KMS-11 (cell line): Measurements from ENCODE around the gene KRT85.

Experiments used
- H2AFZ ChIP-seq: fragments of 200-600 bp; sonication (generic); 2 replicates; pipeline ENCODE4 v1.6.1; 2016; ENCODE audit warnings: antibody characterized with exemption, mixed run types, low read depth
- H3K27ac ChIP-seq: fragments of 200-600 bp; sonication (generic); 2 replicates; pipeline ENCODE4 v1.6.1; 2016; ENCODE audit warnings: mild to moderate bottlenecking, mixed run types
- H3K27me3 ChIP-seq: fragments of 200-600 bp; sonication (generic); 2 replicates; pipeline ENCODE4 v1.6.1; 2017; ENCODE audit warnings: mild to moderate bottlenecking, low read depth, mixed run types, moderate library complexity; ENCODE audit not compliant: insufficient read depth
- H3K36me3 ChIP-seq: fragments of 200-600 bp; sonication (generic); 2 replicates; pipeline ENCODE4 v1.6.1; 2017; ENCODE audit warnings: mild to moderate bottlenecking, mixed run types; ENCODE audit not compliant: insufficient read depth
- H3K4me1 ChIP-seq: fragments of 200-600 bp; sonication (generic); 2 replicates; pipeline ENCODE4 v1.6.1; 2016; ENCODE audit warnings: mild to moderate bottlenecking, low read depth, mixed run types; ENCODE audit not compliant: poor library complexity, severe bottlenecking
- H3K4me2 ChIP-seq: fragments of 200-600 bp; sonication (generic); 2 replicates; pipeline ENCODE4 v1.7.0; 2016; ENCODE audit warnings: mild to moderate bottlenecking, mixed run types
- H3K4me3 ChIP-seq: fragments of 200-600 bp; sonication (generic); IDR thresholded peaks from 2 replicates; pipeline ENCODE4 v1.6.1; 2017; ENCODE audit warnings: low read depth, low read length, mixed read lengths; ENCODE audit not compliant: insufficient read depth
- H3K79me2 ChIP-seq: fragments of 200-600 bp; sonication (generic); 2 replicates; pipeline ENCODE4 v1.6.1; 2016; ENCODE audit warnings: low read depth, mixed run types; ENCODE audit not compliant: insufficient read depth
- H3K9ac ChIP-seq: fragments of 200-600 bp; sonication (generic); 2 replicates; pipeline ENCODE4 v1.6.1; 2016; ENCODE audit warnings: mild to moderate bottlenecking, mixed run types
- H4K20me1 ChIP-seq: fragments of 200-600 bp; sonication (generic); 2 replicates; pipeline ENCODE4 v1.6.1; 2016; ENCODE audit warnings: mild to moderate bottlenecking, mixed run types; ENCODE audit not compliant: insufficient read depth
- TF ChIP-seq, protein P1 (sequence below): fragments of 200-600 bp; sonication (generic); conservative IDR thresholded peaks from 2 replicates; pipeline ENCODE4 v1.6.1; 2017; ENCODE audit warnings: low read depth, mild to moderate bottlenecking, antibody characterized with exemption, low read length, moderate library complexity, mixed read lengths

Gene KRT85

GRCh38 chr12:52366738-52367485, at the start of gene KRT85:
KRT85 (minus strand) TSS chr12:52367481; CDS start chr12:52367405, 76 bp downstream.
- Histone ChIP-seq H3K4me1 (no peaks in the 10 kb centered on the region), H3K36me3 (no peaks in the 10 kb centered on the region), H3K4me2 (no peak within 1 kb of the TSS), H3K9ac (no peak within 1 kb of the TSS), H3K27me3 (peaks cover 89% of the 10 kb centered on the region), H3K4me3 (no peak within 1 kb of the TSS), H2AFZ (no peak within 1 kb of the TSS), H3K27ac (no peak within 1 kb of the TSS), H3K79me2 (no peaks in the 10 kb centered on the region), H4K20me1 (no peaks in the 10 kb centered on the region)
- TF ChIP-seq, protein P1, sequence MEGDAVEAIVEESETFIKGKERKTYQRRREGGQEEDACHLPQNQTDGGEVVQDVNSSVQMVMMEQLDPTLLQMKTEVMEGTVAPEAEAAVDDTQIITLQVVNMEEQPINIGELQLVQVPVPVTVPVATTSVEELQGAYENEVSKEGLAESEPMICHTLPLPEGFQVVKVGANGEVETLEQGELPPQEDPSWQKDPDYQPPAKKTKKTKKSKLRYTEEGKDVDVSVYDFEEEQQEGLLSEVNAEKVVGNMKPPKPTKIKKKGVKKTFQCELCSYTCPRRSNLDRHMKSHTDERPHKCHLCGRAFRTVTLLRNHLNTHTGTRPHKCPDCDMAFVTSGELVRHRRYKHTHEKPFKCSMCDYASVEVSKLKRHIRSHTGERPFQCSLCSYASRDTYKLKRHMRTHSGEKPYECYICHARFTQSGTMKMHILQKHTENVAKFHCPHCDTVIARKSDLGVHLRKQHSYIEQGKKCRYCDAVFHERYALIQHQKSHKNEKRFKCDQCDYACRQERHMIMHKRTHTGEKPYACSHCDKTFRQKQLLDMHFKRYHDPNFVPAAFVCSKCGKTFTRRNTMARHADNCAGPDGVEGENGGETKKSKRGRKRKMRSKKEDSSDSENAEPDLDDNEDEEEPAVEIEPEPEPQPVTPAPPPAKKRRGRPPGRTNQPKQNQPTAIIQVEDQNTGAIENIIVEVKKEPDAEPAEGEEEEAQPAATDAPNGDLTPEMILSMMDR, result no peak

GRCh38 chr12:52416795-52417194, 49.5 kb upstream of the KRT85 start:
- no peaks in the 10 kb centered on the region for H3K36me3 ChIP-seq
- no peak overlapping the region for H3K4me3 ChIP-seq
- no peak overlapping the region for H3K27ac ChIP-seq
- TF ChIP-seq, protein P1, result no peak
- H4K20me1 ChIP-seq, result no peaks in the 10 kb centered on the region
- H3K4me2 ChIP-seq, result no peak overlapping the region
- H3K9ac ChIP-seq, result no peak overlapping the region
- no peak overlapping the region for H2AFZ ChIP-seq
- H3K27me3 ChIP-seq, result peaks cover 5% of the 10 kb centered on the region; the same call in 1 of the 2 replicates
- no peaks in the 10 kb centered on the region for H3K79me2 ChIP-seq
- no peaks in the 10 kb centered on the region for H3K4me1 ChIP-seq

DNA sequence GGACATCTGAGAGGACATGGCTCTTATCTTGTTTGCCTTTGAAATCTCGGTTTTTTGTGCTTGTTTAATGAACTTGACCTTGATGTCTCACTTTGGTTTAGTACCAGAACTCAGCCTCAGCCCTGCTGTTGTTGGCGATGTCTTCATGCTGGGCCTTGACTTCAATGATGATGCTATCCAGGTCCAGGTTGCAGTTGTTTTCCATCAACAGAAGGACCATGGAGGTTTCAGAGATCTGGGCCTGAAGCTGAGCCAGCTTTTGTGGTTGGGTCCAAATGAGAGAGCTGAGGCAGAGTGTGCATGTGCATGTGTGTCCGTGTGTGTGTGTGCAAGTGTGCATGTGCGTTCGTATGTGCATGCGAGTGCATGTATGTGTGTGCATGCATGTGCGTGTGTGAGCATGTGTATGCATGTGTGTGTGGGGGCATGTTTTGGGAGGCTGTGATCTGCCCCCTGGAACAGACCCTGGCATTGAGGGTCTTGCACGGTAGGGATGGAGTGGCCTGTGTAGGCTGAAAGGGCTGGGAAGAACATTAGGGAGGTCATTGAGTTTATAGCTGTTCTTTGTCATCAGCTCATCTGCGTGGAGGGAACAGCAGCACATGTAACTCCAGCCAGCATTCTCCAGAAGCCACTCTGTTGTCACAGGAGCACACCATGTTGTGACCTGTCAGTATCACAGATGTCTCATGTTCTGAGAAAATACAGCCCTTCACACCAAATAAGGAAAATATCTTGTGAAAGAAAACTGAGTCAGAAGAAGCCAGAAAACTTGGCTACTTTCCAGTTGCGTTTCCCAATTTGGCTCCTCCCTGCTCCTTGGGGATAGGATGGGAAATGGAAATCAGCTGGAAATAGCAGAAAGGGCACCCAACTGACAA, 48.8 kb upstream of the KRT85 start:
- Histone ChIP-seq H4K20me1 (no peaks in the 10 kb centered on the region), H3K4me2 (no peak overlapping the region), H2AFZ (no peak overlapping the region), H3K9ac (no peak overlapping the region), H3K27ac (no peak overlapping the region), H3K4me1 (no peaks in the 10 kb centered on the region), H3K79me2 (no peaks in the 10 kb centered on the region), H3K27me3 (peaks cover 5% of the 10 kb centered on the region; the same call in 1 of the 2 replicates), H3K36me3 (no peaks in the 10 kb centered on the region), H3K4me3 (no peak overlapping the region)
- TF ChIP-seq, protein P1, result no peak

DNA sequence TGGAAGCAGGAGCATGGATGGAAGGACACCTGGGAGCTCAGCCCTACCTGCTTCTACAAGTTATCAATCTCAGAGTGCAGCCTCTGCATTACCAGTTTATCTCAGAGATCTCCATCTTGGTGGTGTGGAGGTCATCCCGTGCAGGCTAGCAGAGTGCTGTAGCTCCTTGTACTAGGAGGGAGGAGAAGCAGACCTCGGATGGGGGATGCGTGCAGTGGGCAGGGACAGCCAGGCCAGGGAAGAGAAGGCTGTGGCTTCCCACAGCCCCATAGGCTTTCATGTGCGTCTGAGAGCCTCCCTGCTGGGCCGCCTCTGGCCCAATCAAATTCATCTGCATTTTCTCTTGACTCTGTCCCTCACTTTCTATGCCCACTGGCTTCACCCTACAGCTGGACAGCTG, 47.7 kb upstream of the KRT85 start:
- TF ChIP-seq, protein P1, result no peak
- no peak overlapping the region for H2AFZ ChIP-seq
- peaks cover 5% of the 10 kb centered on the region; the same call in 1 of the 2 replicates for H3K27me3 ChIP-seq
- H3K4me3 ChIP-seq, result no peak overlapping the region
- H3K36me3 ChIP-seq, result no peaks in the 10 kb centered on the region
- H3K9ac ChIP-seq, result no peak overlapping the region
- H3K79me2 ChIP-seq, result no peaks in the 10 kb centered on the region
- no peaks in the 10 kb centered on the region for H3K4me1 ChIP-seq
- H4K20me1 ChIP-seq, result no peaks in the 10 kb centered on the region
- H3K27ac ChIP-seq, result no peak overlapping the region
- no peak overlapping the region for H3K4me2 ChIP-seq
